Mononuclear cell (primary cell): ENCODE measurements around the gene KRTAP2-2. TPM values are rescaled to one million over a fixed set of nuclear protein-coding genes. Genes with fewer than 3 reads are reported as not detected.
"Not testable (repeated sequence)": the region's sequence is repeated elsewhere in the genome, so short reads cannot be mapped to it uniquely, and the experiment has no call there.

Experiments used
- H3K27me3 ChIP-seq: 2 replicates; pipeline ENCODE4 v1.6.0; 2011; ENCODE audit warnings: low read length, control low read depth; ENCODE audit not compliant: insufficient read depth
- H3K4me1 ChIP-seq: 2 replicates; pipeline ENCODE4 v1.5.1; 2011; ENCODE audit warnings: mild to moderate bottlenecking, low read length, control low read depth; ENCODE audit not compliant: insufficient read depth
- H3K4me3 ChIP-seq: 2 replicates; pipeline ENCODE4 v1.5.1; 2011; ENCODE audit warnings: mild to moderate bottlenecking, low read length, moderate library complexity
- H3K9me3 ChIP-seq: 2 replicates; pipeline ENCODE4 v1.5.1; 2011; ENCODE audit warnings: low read depth, mild to moderate bottlenecking, control low read depth, low read length
- total RNA-seq: library from RNA; depleted of rRNA; stranded (reverse); fragments of >200 nt; gene quantifications from one replicate; pipeline ENCODE4 v1.2.3, GENCODE V29; 2012

Gene KRTAP2-2, protein sequence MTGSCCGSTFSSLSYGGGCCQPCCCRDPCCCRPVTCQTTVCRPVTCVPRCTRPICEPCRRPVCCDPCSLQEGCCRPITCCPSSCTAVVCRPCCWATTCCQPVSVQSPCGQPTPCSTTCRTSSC
- not detected for total RNA-seq

DNA sequence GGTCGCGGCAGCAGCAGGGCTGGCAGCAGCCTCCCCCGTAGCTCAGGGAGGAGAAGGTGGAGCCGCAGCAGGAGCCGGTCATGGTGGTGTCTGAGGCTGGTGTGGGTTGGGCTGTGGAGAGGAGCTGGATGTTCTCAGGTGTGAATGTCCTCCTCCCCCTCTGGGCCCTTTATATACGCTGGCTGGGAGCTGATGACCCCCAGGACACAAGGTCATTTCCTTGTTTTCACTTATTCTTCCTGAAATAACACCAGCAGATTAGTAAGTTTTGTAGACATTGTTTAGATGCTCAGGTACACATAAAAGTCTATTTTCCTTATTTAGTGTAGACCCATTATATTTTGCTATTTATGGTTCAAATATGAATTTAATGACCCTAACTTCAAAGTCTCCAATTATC lies at the start of gene KRTAP2-2:
Gene KRTAP2-2, minus strand, starts transcription at position 101 of the 400 bp plus-strand sequence. Its CDS starts 19 bp downstream, at position 82.
- not testable (repeated sequence) for H3K9me3 ChIP-seq, H3K4me3 ChIP-seq, H3K27me3 ChIP-seq, H3K4me1 ChIP-seq

DNA sequence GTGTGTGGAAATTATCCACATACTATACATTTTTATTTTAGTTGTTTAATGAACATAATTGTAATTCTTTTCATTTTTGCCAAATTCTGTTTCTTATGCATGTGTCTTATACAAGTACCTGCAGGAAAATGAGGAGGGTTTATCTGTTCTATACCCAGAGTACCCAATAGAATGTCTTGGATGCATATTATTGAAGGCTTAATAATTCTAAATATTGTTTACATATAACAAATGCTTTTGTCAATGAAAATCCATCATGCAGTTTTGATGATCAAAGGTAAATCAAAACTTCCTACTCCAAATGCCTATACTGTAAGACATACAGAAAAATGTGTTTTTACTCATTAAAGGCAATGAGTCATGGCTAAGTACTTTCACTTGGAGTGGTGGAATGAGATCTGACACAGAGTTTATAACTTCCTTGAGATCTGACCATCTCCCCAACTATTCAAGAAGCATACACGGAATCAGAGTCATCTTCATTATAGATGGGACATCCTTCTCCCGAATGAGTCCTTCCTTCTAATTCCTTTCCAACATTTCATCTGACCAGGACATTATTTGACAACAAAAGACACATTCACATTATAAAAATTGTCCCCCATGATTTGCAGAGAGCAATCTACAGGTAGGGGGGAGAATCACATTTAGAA lies 49.5 kb upstream of the KRTAP2-2 start:
- H3K4me1 ChIP-seq, H3K4me3 ChIP-seq, H3K27me3 ChIP-seq, H3K9me3 ChIP-seq: not testable (repeated sequence)

DNA sequence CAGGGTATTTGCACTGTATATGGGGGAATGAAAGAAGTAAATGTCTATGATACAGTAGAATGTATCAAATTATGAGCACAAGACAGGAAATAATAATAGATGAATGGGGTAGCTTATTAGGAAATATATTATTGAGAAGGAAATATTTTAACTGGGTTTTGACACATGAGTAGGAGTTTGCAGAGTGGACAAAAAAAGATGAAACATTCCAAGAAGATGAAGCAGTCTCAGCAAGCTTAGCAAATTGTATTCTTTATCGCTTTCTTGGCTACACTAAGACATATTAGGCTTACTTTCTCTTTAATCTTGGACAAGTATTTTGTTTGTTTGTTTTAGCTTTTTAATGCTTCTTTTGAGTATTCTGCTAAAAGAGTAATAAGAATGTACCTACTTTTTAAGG lies 48.9 kb upstream of the KRTAP2-2 start:
- H3K27me3 ChIP-seq, result no peaks in the 10 kb centered on the region
- H3K9me3 ChIP-seq, result no peaks in the 10 kb centered on the region
- H3K4me1 ChIP-seq, result peaks cover 8% of the 10 kb centered on the region
- H3K4me3 ChIP-seq, result no peak overlapping the region

DNA sequence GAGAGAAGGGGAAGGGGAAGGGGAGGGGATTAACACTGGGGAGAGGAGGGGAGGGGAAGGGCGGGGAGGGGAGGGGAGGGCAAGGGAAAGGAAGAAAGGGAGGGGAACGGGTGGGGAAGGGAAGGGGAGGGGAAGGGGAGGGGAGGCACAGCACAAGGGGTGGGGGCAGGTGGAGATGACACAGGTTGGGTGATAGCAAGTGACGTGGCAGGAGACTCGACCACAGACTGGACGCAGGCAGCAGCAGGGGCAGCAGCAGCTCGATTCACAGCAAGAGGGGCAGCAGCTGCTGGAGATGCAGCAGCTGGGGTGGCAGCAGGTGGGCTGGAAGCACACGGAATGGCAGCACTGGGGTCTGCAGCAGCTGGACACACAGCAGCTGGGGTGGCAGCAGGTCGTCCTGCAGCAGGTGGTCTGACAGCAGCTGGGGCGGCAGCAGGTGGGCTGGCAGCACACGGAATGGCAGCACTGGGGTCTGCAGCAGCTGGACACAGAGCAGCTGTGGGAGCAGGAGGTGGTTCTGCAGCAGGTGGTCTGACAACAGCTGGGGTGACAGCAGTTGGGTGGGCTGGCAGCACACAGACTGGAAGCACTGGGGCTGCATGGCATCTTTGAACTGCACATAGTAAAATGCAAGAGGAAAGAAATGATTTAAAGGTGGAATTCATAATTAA lies 46.7 kb upstream of the KRTAP2-2 start, which contains the start of gene KRTAP4-16:
Gene KRTAP4-16, minus strand, starts transcription at position 624 of the 674 bp plus-strand sequence. Its CDS starts 0 bp downstream, at position 624.
- Histone ChIP-seq H3K9me3 (no peaks in the 10 kb centered on the region), H3K4me3 (no peak within 1 kb of the TSS), H3K4me1 (no peaks in the 10 kb centered on the region), H3K27me3 (no peaks in the 10 kb centered on the region)

- not testable (repeated sequence) for H3K27me3 ChIP-seq, H3K4me3 ChIP-seq, H3K9me3 ChIP-seq, H3K4me1 ChIP-seq
These were observed 44.9 kb upstream of the KRTAP2-2 start for GRCh38 chr17:41099682-41100480.

DNA sequence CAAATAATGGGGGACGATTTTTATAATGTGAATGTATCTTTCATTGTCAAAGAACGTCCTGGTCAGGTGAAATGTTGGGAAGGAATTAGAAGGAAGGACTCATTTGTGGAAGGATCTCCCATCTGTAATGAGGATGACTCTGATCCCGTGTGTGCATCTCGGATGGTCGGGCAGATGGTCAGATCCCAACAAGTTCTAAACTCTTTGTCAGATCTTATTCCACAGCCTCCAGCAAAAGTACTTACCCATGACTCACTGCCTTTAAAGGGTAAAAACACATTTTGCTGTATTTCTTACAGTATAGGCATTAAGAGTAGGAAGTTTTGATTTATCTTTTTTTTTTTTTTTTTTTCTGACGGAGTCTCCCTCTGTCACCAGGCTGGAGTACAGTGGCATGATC lies 43.5 kb upstream of the KRTAP2-2 start:
- Histone ChIP-seq H3K4me1 (no peaks in the 10 kb centered on the region), H3K4me3 (no peak overlapping the region)

GRCh38 chr17:41098042-41098441 lies 43.0 kb upstream of the KRTAP2-2 start, which contains the start of gene KRTAP4-8:
KRTAP4-8 (minus strand) TSS chr17:41098142; CDS start chr17:41098084, 58 bp downstream.
- no peak within 1 kb of the TSS for H3K4me3 ChIP-seq
- no peaks in the 10 kb centered on the region for H3K9me3 ChIP-seq
- no peaks in the 10 kb centered on the region for H3K4me1 ChIP-seq
- no peaks in the 10 kb centered on the region for H3K27me3 ChIP-seq

More for the DNA sequence above, 43.5 kb upstream of the KRTAP2-2 start:
- H3K9me3 ChIP-seq, result no peaks in the 10 kb centered on the region
- H3K27me3 ChIP-seq, result no peaks in the 10 kb centered on the region

DNA sequence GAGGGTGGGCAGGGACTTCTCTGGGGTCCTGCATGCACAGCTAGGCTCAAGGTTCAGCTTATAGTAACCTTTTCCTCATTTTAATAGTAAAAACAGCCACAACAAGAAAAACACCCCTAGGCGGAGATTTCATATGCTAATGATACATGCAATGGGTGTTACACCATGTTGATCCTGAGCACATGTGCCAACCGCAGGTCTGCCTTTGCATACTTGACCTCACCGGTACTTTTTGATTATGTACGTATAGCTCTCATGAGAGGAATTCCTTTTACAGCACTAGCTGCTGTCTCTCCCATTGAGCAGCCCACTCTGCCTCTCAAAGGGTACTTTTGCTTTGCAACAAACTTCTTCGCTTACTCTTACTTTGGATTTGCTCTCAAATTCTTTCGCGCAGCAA lies 41.0 kb upstream of the KRTAP2-2 start:
- Histone ChIP-seq H3K4me3 (no peak overlapping the region), H3K27me3 (no peaks in the 10 kb centered on the region), H3K9me3 (no peaks in the 10 kb centered on the region), H3K4me1 (no peaks in the 10 kb centered on the region)

- H3K27me3 ChIP-seq, H3K4me1 ChIP-seq, H3K9me3 ChIP-seq, H3K4me3 ChIP-seq: not testable (repeated sequence)
These were observed 33.8 kb upstream of the KRTAP2-2 start for GRCh38 chr17:41088760-41089352.

GRCh38 chr17:41084100-41084856 lies 29.2 kb upstream of the KRTAP2-2 start, which contains the start of gene KRTAP4-7:
KRTAP4-7 (plus strand) TSS chr17:41084150; CDS start chr17:41084207, 57 bp downstream.
- H3K9me3 ChIP-seq, H3K4me3 ChIP-seq, H3K4me1 ChIP-seq, H3K27me3 ChIP-seq: not testable (repeated sequence)

- H3K4me3 ChIP-seq, H3K4me1 ChIP-seq, H3K9me3 ChIP-seq, H3K27me3 ChIP-seq: not testable (repeated sequence)
These were observed 28.4 kb upstream of the KRTAP2-2 start for GRCh38 chr17:41083427-41083826.

GRCh38 chr17:41082626-41083025 lies 27.6 kb upstream of the KRTAP2-2 start:
- Histone ChIP-seq H3K27me3 (no peaks in the 10 kb centered on the region), H3K9me3 (no peaks in the 10 kb centered on the region), H3K4me1 (no peaks in the 10 kb centered on the region), H3K4me3 (no peak overlapping the region)

DNA sequence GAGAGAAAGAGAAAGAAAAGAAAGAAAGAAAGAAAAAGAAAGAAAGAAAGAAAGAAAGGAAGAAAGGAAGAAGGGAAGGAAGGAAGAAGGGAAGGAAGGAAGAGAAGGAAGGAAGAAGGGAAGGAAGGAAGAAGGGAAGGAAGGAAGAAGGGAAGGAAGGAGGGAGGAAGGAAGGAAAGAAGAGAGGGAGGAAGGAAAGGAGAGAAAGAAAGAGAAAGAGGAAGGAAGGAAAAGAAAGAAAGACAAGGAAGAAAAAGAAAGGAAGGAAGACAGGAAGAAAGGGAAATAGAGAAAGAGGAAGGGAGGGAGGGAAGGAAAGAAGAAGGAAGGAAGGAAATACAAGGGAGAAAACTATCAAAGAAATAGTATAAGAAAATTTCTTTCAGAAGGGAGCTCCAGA lies 21.8 kb upstream of the KRTAP2-2 start:
- H3K4me3 ChIP-seq, result no peak overlapping the region
- peaks cover 3% of the 10 kb centered on the region for H3K27me3 ChIP-seq
- no peaks in the 10 kb centered on the region for H3K9me3 ChIP-seq
- H3K4me1 ChIP-seq, result no peaks in the 10 kb centered on the region

DNA sequence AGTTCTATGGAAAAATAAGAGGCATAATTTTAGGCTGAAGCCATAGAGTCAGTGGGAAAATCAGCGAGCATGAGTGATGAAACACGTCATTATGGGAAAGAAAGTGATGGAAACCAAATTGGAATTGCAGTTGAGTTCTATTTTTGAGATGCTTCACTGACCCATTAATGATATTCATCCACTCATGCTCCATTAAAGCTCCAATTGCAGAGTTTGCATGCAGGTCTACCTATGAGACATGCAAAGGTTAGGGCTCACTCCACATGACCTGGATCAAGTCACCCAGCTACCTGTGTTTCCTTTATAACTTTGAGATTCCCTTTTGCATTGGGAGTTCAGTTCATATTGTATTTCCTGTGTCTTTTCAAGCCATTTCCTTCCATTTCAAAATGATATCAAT lies 18.6 kb upstream of the KRTAP2-2 start:
- Histone ChIP-seq H3K9me3 (no peaks in the 10 kb centered on the region), H3K4me1 (no peaks in the 10 kb centered on the region), H3K27me3 (peaks cover 3% of the 10 kb centered on the region), H3K4me3 (no peak overlapping the region)
